ENCODE measurements around the gene ZBTB43.

Gene ZBTB43

GRCh38 chr9:126860077-126860756, 55.4 kb downstream of the ZBTB43 start, which contains the start of gene ZBTB34:
Gene ZBTB34 (plus strand): TSS chr9:126860639. CDS start chr9:126879400, 18,761 bp downstream.
- peak; percentile 20 for DNase-seq

GRCh38 chr9:126860757-126861466, 56.1 kb downstream of the ZBTB43 start:
- DNase-seq, result no peak

GRCh38 chr9:126861707-126862103, 56.9 kb downstream of the ZBTB43 start:
- no peak for DNase-seq

GRCh38 chr9:126862104-126862761, 57.4 kb downstream of the ZBTB43 start:
- DNase-seq, result no peak

- no peak for DNase-seq
These were observed 59.9 kb downstream of the ZBTB43 start for GRCh38 chr9:126864771-126865170.

GRCh38 chr9:126869368-126869767, 64.5 kb downstream of the ZBTB43 start:
- DNase-seq, result no peak

GRCh38 chr9:126872516-126872915, 67.7 kb downstream of the ZBTB43 start:
- no peak for DNase-seq

- no peak for DNase-seq
These were observed 69.9 kb downstream of the ZBTB43 start for GRCh38 chr9:126874546-126875314.

GRCh38 chr9:126875756-126876510, 71.1 kb downstream of the ZBTB43 start:
- DNase-seq, result no peak

- DNase-seq, result no peak
These were observed 71.7 kb downstream of the ZBTB43 start for GRCh38 chr9:126876531-126876930.

GRCh38 chr9:126877418-126877817, 72.6 kb downstream of the ZBTB43 start:
- no peak for DNase-seq

GRCh38 chr9:126879288-126879687, 74.4 kb downstream of the ZBTB43 start:
- no peak for DNase-seq

- DNase-seq, result no peak
These were observed 75.5 kb downstream of the ZBTB43 start for GRCh38 chr9:126880226-126880946.

- DNase-seq, result no peak
These were observed 76.1 kb downstream of the ZBTB43 start for GRCh38 chr9:126880947-126881332.

- no peak for DNase-seq
These were observed 77.9 kb downstream of the ZBTB43 start for GRCh38 chr9:126882746-126883145.

- no peak for DNase-seq
These were observed 78.8 kb downstream of the ZBTB43 start for GRCh38 chr9:126883636-126884035.

- no peak for DNase-seq
These were observed 80.3 kb downstream of the ZBTB43 start for GRCh38 chr9:126885131-126885641.

GRCh38 chr9:126886034-126886822, 81.4 kb downstream of the ZBTB43 start:
- no peak for DNase-seq

GRCh38 chr9:126886897-126887296, 82.1 kb downstream of the ZBTB43 start:
- DNase-seq, result no peak

Data from DMS79 treated with DMSO at 0.1 percent for 48 hours (cell line).